Heart right ventricle (tissue), 16 donors: ENCODE results near the gene GRID2IP. TPM values are rescaled to one million over a fixed set of nuclear protein-coding genes. Genes with fewer than 3 reads are reported as not detected.
A peak's percentile ranks its signal among the peaks of the same experiment; 100 is the strongest.

Experiments used
- ATAC-seq, 8 donors: fragments of 200-7000 bp; cut with Tn5 transposase; one replicate each; pipeline ENCODE4 v1.9.1; 2020; ENCODE audit warnings: mild to moderate bottlenecking in 8 of 8, moderate library complexity in 8 of 8, moderate number of reproducible peaks in 1 of 8
- DNase-seq, 2 donors: peaks; one replicate each; pipeline ENCODE4 v3.0.0-alpha.2; 2020
- H3K27ac ChIP-seq, 10 donors: fragments of 200-600 bp; sonication (generic) in 2 of 10; one replicate each; pipeline versions ENCODE4 v1.5.0 to v1.8.0; 2020 to 2022; ENCODE audit warnings: mild to moderate bottlenecking in 3 of 10
- H3K27me3 ChIP-seq, 7 donors: fragments of 200-600 bp; one replicate each; pipeline ENCODE4 v1.8.0; 2021 to 2022; ENCODE audit warnings: mild to moderate bottlenecking in 2 of 7
- H3K36me3 ChIP-seq, 9 donors: fragments of 200-600 bp; sonication (generic) in 1 of 9; one replicate each; pipeline versions ENCODE4 v1.5.0 to v1.8.0; 2020 to 2022; ENCODE audit warnings: mild to moderate bottlenecking in 2 of 9
- H3K4me1 ChIP-seq, 9 donors: fragments of 200-600 bp; sonication (generic) in 1 of 9; one replicate each; pipeline versions ENCODE4 v1.5.0 to v1.8.0; 2020 to 2022; ENCODE audit warnings: mild to moderate bottlenecking in 4 of 9
- H3K4me3 ChIP-seq, 10 donors: fragments of 200-600 bp; sonication (generic) in 2 of 10; one replicate each; pipeline versions ENCODE4 v1.5.0 to v1.8.0; 2020 to 2022; ENCODE audit warnings: mild to moderate bottlenecking in 7 of 10, moderate library complexity in 2 of 10
- H3K9me3 ChIP-seq, 11 donors: fragments of 200-600 bp in 10 of 11; sonication (generic) in 2 of 11; one replicate each; pipeline versions ENCODE4 v1.5.0 to v1.8.0; 2013 to 2022; ENCODE audit warnings: mild to moderate bottlenecking in 2 of 11, control low read depth in 1 of 11, moderate library complexity in 1 of 11
- CTCF ChIP-seq, 9 donors: fragments of 200-600 bp; sonication (generic) in 2 of 9; IDR thresholded peaks; one replicate each; pipeline versions ENCODE4 v1.5.0 to v1.8.0; 2021 to 2022; ENCODE audit warnings: antibody characterized with exemption in 9 of 9, mild to moderate bottlenecking in 5 of 9, moderate library complexity in 1 of 9
- WGBS, 2 donors: extraction: QIAGEN DNeasy Blood & Tissue Kit; methylation state at CpG; one replicate each; pipeline ENCODE4 v1.1.7; 2013; ENCODE audit warnings: inconsistent platforms in 1 of 2; 5-methylcytosine and 5-hydroxymethylcytosine counted together
- intact Hi-C, 10 donors: fragments of 100-400 bp; cut with DNase I; formaldehyde crosslinking; loops; one replicate each; pipeline versions ENCODE4 v1.11.1 to v1.14.2; 2022
- long read RNA-seq, 3 donors: library from polyadenylated mRNA; unstranded; transcript quantifications; one replicate each; pipeline ENCODE4 v2.0.0, GENCODE V29; 2020 to 2021
- polyA plus RNA-seq, 2 donors: library from polyadenylated mRNA; stranded (reverse); fragments of 200-250 nt; gene quantifications; one replicate each; pipeline ENCODE4 v1.2.3, GENCODE V29; 2013
- total RNA-seq, 10 donors: library from RNA; stranded (reverse); fragmentation: NEBNext Ultra II Directional in 3 of 10; extraction: Animal tissue kit (Norgen Biotek cat#: 25700) in 3 of 10; gene quantifications; one replicate each; pipeline versions ENCODE4 v1.2.1 to v1.2.4, GENCODE V29; 2021 to 2023
- donor health status: Arrhythmogenic right ventricular cardiomyopathy.
- donor health status: ischemic (EF 13 %, LVEDD 7.1; RV severe dilation, severe dysfunction).
- donor health status: healthy with polysubstance abuse.
- donor health status: DM: no; HTN: yes; CAD: no.
- donor health status: DM: no; HTN: no; CAD: no.
- donor health status: ischemic (EF 25% LVEDD 6.9; RV normal size, moderate dysfunction).
- donor health status: ischemic (EF 25% LVEDD 5.7; RV mildly dilated, moderate dysfunction).
- donor health status: healthy.
- donor health status: DM: yes; HTN: yes; CAD: no.
- donor health status: Ischemic cardiomyopathy.
- donor health status: ischemic (EF 35%, LVEDD 5.7; RV mildly dilated, moderate dysfunction).
- donor health status: nonischemic (EF 11% LVEDD 7.7; RV severe dilation, severe dysfunction).
- donor health status: DM: yes; HTN: yes; CAD: no.
- donor health status: PGD.
- donor health status: ischemic (EF 29% LVEDD 5.4; RV normal size, mild dysfunction).
- donor health status: nonischemic (EF 23%, LVEDD 6.1; RV moderate dilation, normal function).

The GRID2IP gene
- total RNA-seq (under 1 TPM in 1 of 10 donors, not detected in 9; 0.11 TPM), polyA plus RNA-seq (under 1 TPM; 0.01 to 0.15 TPM)
- long read RNA-seq, donor 1: 0 reads
- long read RNA-seq, donor 2, partial matches to known transcripts: 1 of 2 reads
- long read RNA-seq, donor 2, other reads (novel, unspliced or antisense): 1 of 2 reads
- long read RNA-seq, donor 3: 0 reads

DNA sequence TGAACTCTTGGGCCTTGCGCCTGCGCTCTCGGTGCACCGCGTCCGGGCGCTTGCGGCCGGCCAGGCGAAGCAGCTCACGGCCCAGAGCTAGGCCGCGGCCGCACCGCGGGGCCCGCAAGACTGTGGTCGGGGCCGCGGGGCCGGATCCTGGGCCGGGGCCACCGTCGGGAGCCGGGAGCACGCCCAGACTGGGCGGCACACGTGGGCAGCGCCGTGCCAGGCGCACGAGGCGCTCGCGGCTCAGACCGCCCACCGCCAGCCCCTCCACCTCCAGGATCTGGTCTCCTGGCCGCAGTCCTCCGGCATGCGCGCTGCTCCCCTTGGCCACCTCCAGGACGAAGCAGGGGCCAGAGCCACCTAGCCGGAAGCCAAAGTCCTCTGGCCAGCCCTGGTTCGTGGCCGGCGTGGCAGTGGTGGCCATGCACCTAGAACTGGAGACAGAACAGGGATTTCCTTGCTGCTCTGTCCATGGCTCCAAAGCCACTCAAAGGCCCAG lies at the start of gene GRID2IP:
Gene GRID2IP, minus strand, starts transcription at position 446 of the 496 bp plus-strand sequence. Its CDS starts 25 bp downstream, at position 421.
- Histone ChIP-seq H3K4me1 (no peaks in the 10 kb centered on the region), H3K9me3 (no peaks in the 10 kb centered on the region), H3K27me3 (peaks cover 0 to 5% (median 0%) of the 10 kb centered on the region in 7 donors), H3K27ac (no peak within 1 kb of the TSS), H3K36me3 (no peaks in the 10 kb centered on the region), H3K4me3 (no peak within 1 kb of the TSS)
- WGBS, 2 donors: 66 to 70% methylated on average over 45 to 46 of the region's 46 CpGs
- ATAC-seq (no peak), DNase-seq (no peak)
- no peak for TF ChIP-seq CTCF (IDR thresholded peaks at IDR 0.05)
- intact Hi-C loops: no loop called here

DNA sequence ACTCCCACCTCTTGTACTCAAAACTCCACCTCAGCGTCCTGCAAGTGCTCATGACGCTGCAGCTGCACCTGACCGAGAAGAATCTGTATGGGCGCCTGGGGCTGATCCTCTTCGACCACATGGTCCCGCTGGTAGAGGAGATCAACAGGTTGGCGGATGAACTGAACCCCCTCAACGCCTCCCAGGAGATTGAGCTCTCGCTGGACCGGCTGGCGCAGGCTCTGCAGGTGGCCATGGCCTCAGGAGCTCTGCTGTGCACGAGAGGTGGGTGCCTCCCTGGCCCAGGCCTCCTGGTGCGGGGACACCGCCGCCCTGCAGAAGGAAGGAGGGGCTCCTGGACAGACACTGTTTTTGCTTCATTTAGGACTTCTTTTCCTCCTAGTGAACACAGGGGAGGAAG lies 48.8 kb upstream of the GRID2IP start:
- H3K9me3 ChIP-seq: no peaks in the 10 kb centered on the region
- no peak overlapping the region for H3K27ac ChIP-seq
- H3K27me3 ChIP-seq: no peaks in the 10 kb centered on the region
- no peak overlapping the region for H3K4me3 ChIP-seq
- 94 to 95% methylated on average over 13 to 15 of the region's 15 CpGs for WGBS, 2 donors
- DNase-seq (no peak), ATAC-seq (no peak)
- intact Hi-C loops: no loop called here
- no peaks in the 10 kb centered on the region for H3K4me1 ChIP-seq
- peaks cover 2 to 99% (median 60%) of the 10 kb centered on the region in 9 donors for H3K36me3 ChIP-seq
- no peak for TF ChIP-seq CTCF (IDR thresholded peaks at IDR 0.05)

DNA sequence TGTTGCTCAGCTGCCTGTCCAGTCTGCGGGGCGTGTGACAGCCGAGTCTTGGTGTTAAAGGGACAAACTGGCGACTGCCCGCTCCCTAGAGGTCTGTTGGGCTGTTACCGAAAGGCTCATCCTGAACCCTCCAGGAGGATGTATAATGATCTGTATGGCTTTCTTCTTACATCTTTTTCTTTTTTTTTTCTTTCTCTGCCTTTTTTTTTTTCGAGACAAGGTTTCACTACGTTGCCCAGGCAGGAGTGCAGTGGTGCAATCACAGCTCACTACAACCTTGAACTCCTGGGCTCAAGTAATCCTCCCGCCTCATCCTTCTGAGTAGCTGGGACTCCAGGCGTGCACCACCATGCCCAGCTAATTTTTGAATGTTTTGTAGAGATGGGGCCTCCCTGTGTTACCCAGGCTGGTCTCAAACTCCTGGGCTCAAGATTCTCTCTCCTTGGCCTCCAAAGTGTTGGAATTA lies 39.4 kb upstream of the GRID2IP start:
- Histone ChIP-seq H3K27me3 (no peaks in the 10 kb centered on the region), H3K27ac (peak overlapping the region in 9 of 10 donors; percentile 80 to 96 (median 92)), H3K36me3 (peaks cover 0 to 76% (median 39%) of the 10 kb centered on the region in 9 donors), H3K4me1 (peaks cover 7 to 21% (median 16%) of the 10 kb centered on the region in 9 donors), H3K9me3 (no peaks in the 10 kb centered on the region), H3K4me3 (peak overlapping the region; percentile 68 to 100 (median 92))
- DNase-seq (no peak), ATAC-seq (peak in 5 of 8 donors; percentile 18 to 43 (median 33))
- no peak for TF ChIP-seq CTCF (IDR thresholded peaks at IDR 0.05)
- WGBS, 2 donors: 14 to 16% methylated on average over 10 of the region's 10 CpGs
- intact Hi-C loops: no loop called here

GRCh38 chr7:6589829-6590644 lies 38.8 kb upstream of the GRID2IP start, which contains the start of gene INTS15:
TSS of gene INTS15 (plus strand) at chr7:6590021. CDS start at chr7:6590284, 263 bp downstream.
- H3K9me3 ChIP-seq: no peaks in the 10 kb centered on the region
- intact Hi-C loops: loop anchor here in 2 of 10 donors (2.0 to 5.0 kb wide), 2 partner anchors 73 to 342 kb away; no protein-coding TSS in a partner anchor
- WGBS, 2 donors: 0 to 1% methylated on average over 106 to 107 of the region's 107 CpGs
- peaks cover 7 to 21% (median 16%) of the 10 kb centered on the region in 9 donors for H3K4me1 ChIP-seq
- TF ChIP-seq CTCF (IDR thresholded peaks at IDR 0.05): peak; percentile 54 to 97 (median 80)
- peaks cover 0 to 76% (median 37%) of the 10 kb centered on the region in 9 donors for H3K36me3 ChIP-seq
- H3K4me3 ChIP-seq: peak within 1 kb of the TSS; percentile 68 to 100 (median 92)
- DNase-seq (peak; percentile 62 to 78), ATAC-seq (peak; percentile 92 to 98 (median 94))
- no peaks in the 10 kb centered on the region for H3K27me3 ChIP-seq
- H3K27ac ChIP-seq: peak within 1 kb of the TSS; percentile 80 to 96 (median 92)
